DMS53 treated with DMSO at 0.1 percent for 48 hours (cell line): Measurements from ENCODE around the gene KRTAP2-4.
A peak's percentile ranks its signal among the peaks of the same experiment; 100 is the strongest.
"Not testable (repeated sequence)": the region's sequence is repeated elsewhere in the genome, so short reads cannot be mapped to it uniquely, and the experiment has no call there.

ENCODE experiments used
- DNase-seq: peaks from one replicate; lab custom pipeline; 2025; ENCODE audit not compliant: unreplicated experiment; lab: John Stamatoyannopoulos, UW

The KRTAP2-4 gene

DNA sequence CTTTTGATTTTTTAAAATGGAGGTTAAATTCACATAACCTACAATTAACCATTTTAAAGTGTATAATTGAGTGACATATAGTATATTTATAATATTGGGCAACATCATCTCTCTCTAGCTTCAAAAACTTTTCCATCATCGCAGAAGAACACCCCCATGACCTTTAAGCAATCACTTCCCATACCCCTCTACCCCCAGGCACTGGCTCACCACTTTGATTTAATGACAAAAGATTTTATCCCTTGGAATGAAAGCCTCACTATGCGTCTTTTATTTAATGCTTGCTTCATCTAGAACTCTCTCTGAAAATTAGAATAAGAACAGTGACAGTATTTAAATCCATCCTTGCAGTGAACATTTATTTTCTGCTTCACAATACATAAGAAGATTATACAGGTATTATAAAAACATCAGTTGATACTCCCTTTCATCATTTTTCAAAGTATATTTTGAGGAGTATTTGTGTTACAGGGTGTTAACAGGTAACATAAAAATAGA is 27.8 kb downstream of the KRTAP2-4 start:
- DNase-seq: no peak

DNA sequence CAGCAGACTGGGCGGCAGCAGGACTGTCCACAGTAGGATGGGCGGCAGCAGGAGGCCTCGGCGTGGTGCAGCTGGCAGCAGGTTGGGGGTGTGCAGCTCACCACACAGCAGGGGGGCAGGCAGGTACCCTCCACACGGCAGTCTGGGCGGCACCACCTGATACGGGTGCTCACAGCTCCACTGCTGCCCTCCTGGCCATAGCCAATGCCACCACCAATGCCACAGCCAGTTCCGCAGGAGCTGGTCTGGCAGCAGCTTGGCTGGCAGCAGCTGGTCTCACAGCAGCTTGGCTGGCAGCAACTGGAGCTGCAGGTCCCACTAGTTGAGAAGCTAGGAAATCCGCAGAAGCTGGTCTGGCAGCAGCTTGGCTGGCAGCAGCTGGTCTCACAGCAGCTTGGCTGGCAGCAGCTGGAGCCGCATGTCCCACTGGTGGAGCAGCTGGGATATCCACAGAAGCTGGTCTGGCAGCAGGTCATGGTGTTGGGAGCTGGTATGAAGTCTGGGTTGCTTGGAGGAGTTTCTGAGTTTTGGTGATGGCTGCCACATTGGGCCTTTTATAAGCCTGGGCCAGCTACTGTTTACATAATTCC is 31.2 kb downstream of the KRTAP2-4 start, which contains the start of gene KRTAP1-3:
KRTAP1-3 (minus strand) TSS at position 529 of the 590 bp plus-strand sequence; CDS start at position 476, 53 bp downstream.
- not testable (repeated sequence) for DNase-seq

DNA sequence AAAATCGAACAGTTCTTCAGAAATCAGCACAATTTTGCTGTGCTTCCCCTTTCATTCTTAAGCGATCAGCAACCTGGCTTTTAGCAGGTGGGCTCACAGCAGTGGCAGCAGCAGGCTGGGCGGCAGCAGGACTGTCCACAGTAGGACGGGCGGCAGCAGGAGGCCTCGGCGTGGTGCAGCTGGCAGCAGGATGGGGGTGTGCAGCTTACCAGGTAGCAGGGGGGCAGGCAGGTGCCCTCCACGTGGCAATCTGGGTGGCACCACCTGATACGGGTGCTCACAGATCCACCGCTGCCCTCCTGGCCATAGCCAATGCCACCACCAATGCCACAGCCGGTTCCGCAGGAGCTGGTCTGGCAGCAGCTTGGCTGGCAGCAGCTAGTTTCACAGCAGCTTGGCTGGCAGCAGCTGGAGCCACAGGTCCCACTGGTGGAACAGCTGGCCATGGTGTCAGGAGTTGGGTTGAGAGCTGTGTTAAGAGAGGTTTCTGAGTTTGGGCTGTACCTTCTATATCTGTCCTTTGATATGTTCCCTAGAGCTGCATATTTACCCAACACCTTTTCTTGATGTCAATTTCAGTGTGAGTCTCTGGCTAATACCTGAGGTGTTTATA is 35.9 kb downstream of the KRTAP2-4 start, which contains the start of gene KRTAP1-4:
KRTAP1-4 (minus strand) TSS at position 563 of the 613 bp plus-strand sequence; CDS start at position 446, 117 bp downstream.
- no peak for DNase-seq

DNA sequence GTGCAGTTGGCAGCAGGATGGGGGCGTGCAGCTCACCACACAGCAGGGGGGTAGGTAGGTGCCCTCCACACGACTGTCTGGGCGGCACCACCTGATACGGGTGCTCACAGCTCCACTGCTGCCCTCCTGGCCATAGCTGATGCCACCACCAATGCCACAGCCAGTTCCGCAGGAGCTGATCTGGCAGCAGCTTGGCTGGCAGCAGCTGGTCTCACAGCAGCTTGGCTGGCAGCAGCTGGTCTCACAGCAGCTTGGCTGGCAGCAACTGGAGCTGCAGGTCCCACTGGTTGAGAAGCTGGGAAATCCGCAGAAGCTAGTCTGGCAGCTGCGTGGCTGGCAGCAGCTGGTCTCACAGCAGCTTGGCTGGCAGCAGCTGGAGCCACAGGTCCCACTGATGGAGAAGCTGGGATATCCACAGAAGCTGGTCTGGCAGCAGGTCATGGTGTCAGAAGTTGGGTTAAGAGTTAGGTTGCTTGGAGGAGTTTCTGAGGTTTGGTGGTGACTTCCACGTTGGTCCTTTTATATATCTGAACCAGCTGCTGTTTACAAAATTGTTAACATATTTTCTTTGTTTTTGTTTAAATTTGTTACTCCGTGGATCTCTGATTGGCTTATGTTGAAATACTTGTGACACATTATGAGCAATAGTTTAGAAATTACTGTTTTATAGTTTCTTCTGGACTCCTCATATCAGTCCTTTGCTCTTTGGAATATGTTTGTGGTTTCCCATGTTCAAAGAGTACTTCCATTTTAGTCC is 38.8 kb downstream of the KRTAP2-4 start, which contains the start of gene KRTAP1-5:
KRTAP1-5 (minus strand) TSS at position 494 of the 757 bp plus-strand sequence; CDS start at position 441, 53 bp downstream.
- DNase-seq: no peak

DNA sequence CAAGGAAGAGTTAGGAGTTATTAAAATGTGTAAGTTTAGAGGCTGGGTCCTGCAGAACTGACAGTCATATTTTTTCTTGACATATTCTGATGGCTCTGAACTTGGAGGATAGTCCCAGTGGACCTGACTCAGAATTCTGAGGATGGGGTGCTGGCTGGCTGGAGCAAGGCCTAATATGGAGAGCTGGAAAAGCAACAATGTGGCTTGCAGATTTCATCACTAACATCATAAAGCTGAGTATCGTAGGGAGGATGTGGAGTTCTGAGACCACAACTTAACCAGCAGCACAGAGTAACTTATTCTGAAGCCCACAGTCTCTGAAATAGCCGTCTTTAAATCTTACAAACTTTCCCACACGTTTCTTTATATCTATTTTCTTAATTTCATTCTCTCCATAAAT is 41.0 kb downstream of the KRTAP2-4 start:
- DNase-seq: no peak

DNA sequence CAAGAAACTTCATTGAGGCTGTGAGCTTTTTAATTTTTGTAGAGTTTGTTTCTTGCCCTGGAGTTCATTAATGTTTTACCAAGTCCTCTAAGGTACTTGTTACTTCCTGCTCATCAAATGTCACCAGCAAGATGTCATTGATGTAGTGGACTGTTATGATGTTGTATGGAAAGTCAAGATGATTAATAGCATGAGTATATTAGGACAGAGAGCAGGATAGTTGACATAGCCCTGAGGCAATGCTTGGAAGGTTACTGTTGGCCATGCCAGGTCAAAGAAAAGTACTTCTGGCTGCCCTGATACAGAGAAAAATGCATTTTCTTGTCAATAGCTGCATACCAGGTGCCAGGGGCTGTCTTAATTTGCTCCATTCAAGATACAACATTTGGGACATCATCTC is 45.3 kb downstream of the KRTAP2-4 start:
- peak; percentile 67 for DNase-seq

DNA sequence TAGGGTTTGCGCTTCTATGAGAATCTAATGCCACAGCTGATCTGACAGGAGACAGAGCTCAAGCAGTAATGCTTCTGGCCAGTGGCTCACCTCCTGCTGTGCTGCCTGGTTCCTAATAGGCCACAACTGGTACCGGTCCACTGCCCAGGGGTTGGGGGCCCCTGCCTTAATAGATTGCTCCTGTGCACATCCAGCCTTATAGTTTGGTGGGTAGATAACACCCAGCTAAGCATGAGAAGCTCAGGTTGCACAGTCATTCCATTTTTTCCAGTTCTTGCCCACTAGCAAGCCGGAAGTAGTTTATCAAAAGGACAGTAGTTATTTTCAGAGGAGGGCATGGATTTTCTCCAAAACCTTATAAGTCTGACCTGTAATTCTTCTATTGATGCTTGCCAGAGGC is 46.3 kb downstream of the KRTAP2-4 start:
- DNase-seq: no peak

DNA sequence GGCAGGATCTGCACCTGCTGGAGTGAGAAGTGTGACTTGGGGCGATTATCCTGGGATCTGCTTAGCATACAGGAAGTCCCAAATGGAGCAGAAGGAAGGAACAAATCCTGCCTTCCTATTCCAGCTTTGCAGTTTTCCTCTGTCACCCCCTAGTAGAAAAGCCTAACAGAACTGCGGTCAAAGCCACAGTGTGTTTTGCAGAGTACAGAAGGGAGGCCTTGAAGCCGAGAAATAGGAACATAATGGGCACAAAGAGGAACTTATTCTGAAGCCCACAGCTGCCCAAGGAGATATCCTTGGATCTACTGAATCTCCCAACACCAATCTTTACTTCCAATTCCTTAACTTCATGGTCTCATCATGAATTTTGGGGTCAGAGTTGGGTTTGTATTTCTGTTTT is 47.1 kb downstream of the KRTAP2-4 start:
- DNase-seq: no peak

DNA sequence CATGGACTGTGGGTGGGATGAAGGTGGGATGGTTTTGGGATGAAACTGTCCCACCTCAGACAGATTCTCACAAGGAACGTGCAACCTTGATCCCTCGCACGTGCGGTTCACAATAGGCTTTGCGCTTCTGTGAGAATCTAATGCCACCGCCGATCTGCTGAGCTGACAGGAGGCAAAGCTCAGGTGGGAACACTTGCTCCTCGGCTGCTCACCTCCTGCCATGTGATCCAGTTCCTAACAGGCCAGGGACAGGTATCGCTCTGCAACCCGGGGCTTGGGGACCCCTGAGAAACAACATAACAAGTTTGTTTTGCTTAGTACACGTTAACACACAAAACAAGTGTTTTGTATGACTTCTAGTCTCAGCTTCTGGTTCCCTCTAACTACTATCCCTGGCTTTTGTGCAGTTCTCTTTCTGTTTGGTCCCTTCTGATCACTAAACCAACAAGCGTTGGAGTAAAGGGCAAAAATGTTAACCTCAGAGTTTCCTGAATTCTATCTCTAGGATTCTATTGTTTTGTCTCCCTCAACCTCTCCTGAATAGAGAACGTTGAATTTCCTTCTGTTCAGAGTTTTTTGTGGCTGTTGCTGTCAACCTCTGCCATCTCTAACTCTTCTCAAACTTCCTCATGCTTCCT is 49.0 kb downstream of the KRTAP2-4 start:
- DNase-seq: no peak

DNA sequence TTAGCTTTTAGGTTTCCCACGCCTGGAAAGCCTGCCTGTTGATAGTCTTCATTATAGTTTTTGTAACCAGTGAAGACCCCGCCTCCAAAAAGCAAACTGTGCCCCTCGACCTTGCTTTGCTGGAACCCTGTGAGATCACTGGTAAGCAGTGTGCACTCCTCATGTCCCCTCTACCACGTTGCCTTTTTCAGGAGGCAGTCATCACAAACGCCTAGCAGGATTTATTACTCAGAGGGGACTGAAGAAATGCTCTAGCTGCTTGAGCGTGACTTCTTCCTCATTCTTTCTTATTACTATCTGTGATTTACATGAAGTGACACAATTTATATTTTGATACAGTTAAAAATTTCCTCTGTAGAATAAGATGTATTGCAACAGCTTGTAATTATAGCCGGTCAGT is 50.2 kb downstream of the KRTAP2-4 start:
- no peak for DNase-seq
